Astrocyte (in vitro differentiated cells and primary cell): ENCODE results near the gene AP3S2. TPM values are rescaled to one million over a fixed set of nuclear protein-coding genes. Genes with fewer than 3 reads are reported as not detected.
A peak's percentile ranks its signal among the peaks of the same experiment; 100 is the strongest.

Source experiments
- DNase-seq: peaks from one replicate; pipeline ENCODE4 v3.0.0-alpha.2; 2010; ENCODE audit warnings: low read depth
- FAIRE-seq: peaks from 2 replicates; lab custom pipeline; 2011; peaks lifted over from hg19 to GRCh38; lab: Jason Lieb, UNC
- H2AFZ ChIP-seq: 2 replicates; pipeline ENCODE4 v1.6.0; 2012; ENCODE audit warnings: low read depth, low read length, inconsistent platforms
- H3K27ac ChIP-seq: 2 replicates; pipeline ENCODE4 v1.5.1; 2011; ENCODE audit warnings: low read depth, low read length, inconsistent platforms
- H3K27me3 ChIP-seq: 2 replicates; pipeline ENCODE4 v1.6.0; 2011; ENCODE audit warnings: low read length, inconsistent platforms; ENCODE audit not compliant: insufficient read depth
- H3K36me3 ChIP-seq: 2 replicates; pipeline ENCODE4 v1.5.1; 2011; ENCODE audit warnings: low read length, inconsistent platforms; ENCODE audit not compliant: insufficient read depth
- H3K4me1 ChIP-seq: 2 replicates; pipeline ENCODE4 v1.5.1; 2011; ENCODE audit warnings: low read length, inconsistent platforms; ENCODE audit not compliant: insufficient read depth
- H3K4me2 ChIP-seq: 2 replicates; pipeline ENCODE4 v1.6.0; 2012; ENCODE audit warnings: low read length, inconsistent platforms
- H3K4me3 ChIP-seq: 2 replicates; pipeline ENCODE4 v1.5.1; 2011; ENCODE audit warnings: low read depth, mild to moderate bottlenecking, low read length, inconsistent platforms; ENCODE audit not compliant: insufficient read depth
- H3K79me2 ChIP-seq: 2 replicates; pipeline ENCODE4 v1.6.0; 2012; ENCODE audit warnings: mild to moderate bottlenecking, low read length, inconsistent platforms; ENCODE audit not compliant: insufficient read depth
- H3K9ac ChIP-seq: 2 replicates; pipeline ENCODE4 v1.6.0; 2012; ENCODE audit warnings: mild to moderate bottlenecking, low read length, inconsistent platforms
- H3K9me3 ChIP-seq: 2 replicates; pipeline ENCODE4 v1.5.1; 2012; ENCODE audit warnings: low read depth, mild to moderate bottlenecking, low read length, inconsistent platforms; ENCODE audit not compliant: insufficient read depth
- H4K20me1 ChIP-seq: 2 replicates; pipeline ENCODE4 v1.6.0; 2012; ENCODE audit warnings: low read length, inconsistent platforms; ENCODE audit not compliant: insufficient read depth
- H3K27ac Mint-ChIP-seq: one replicate; pipeline ENCODE4 v1.8.0; 2021; ENCODE audit warnings: mild to moderate bottlenecking, mixed read lengths; ENCODE audit not compliant: unreplicated experiment
- H3K27me3 Mint-ChIP-seq: one replicate; pipeline ENCODE4 v1.8.0; 2021; ENCODE audit warnings: low read depth, mixed read lengths; ENCODE audit not compliant: unreplicated experiment
- H3K36me3 Mint-ChIP-seq: one replicate; pipeline ENCODE4 v1.8.0; 2021; ENCODE audit warnings: low read depth, mixed read lengths; ENCODE audit not compliant: unreplicated experiment
- H3K4me1 Mint-ChIP-seq: one replicate; pipeline ENCODE4 v1.8.0; 2021; ENCODE audit warnings: low read depth, mixed read lengths; ENCODE audit not compliant: unreplicated experiment
- H3K4me3 Mint-ChIP-seq: one replicate; pipeline ENCODE4 v1.8.0; 2021; ENCODE audit warnings: mild to moderate bottlenecking, moderate library complexity, mixed read lengths; ENCODE audit not compliant: unreplicated experiment
- H3K9me3 Mint-ChIP-seq: one replicate; pipeline ENCODE4 v1.8.0; 2021; ENCODE audit warnings: mild to moderate bottlenecking, mixed read lengths; ENCODE audit not compliant: unreplicated experiment
- CTCF ChIP-seq: IDR thresholded peaks from 2 replicates; pipeline ENCODE4 v1.5.1; 2011; ENCODE audit warnings: low read depth, mild to moderate bottlenecking, inconsistent platforms, low read length, moderate library complexity; ENCODE audit not compliant: insufficient read depth
- EZH2 ChIP-seq: IDR thresholded peaks from 2 replicates; pipeline ENCODE4 v1.6.1; 2012; ENCODE audit warnings: mild to moderate bottlenecking, low read length, inconsistent platforms; ENCODE audit not compliant: insufficient read depth
- total RNA-seq: library from RNA; stranded (reverse); gene quantifications from 2 replicates; pipeline ENCODE4 v1.2.1, GENCODE V29; 2021

AP3S2 gene
- total RNA-seq, 1 donor from 2014 or later, result 41.2 TPM

- H3K4me1 Mint-ChIP-seq, result peaks cover 21% of the 10 kb centered on the region
- H3K27ac Mint-ChIP-seq, result peak overlapping the region; percentile 34
Measured at GRCh38 chr15:89826671-89827655, 66.8 kb downstream of the AP3S2 start.

DNA sequence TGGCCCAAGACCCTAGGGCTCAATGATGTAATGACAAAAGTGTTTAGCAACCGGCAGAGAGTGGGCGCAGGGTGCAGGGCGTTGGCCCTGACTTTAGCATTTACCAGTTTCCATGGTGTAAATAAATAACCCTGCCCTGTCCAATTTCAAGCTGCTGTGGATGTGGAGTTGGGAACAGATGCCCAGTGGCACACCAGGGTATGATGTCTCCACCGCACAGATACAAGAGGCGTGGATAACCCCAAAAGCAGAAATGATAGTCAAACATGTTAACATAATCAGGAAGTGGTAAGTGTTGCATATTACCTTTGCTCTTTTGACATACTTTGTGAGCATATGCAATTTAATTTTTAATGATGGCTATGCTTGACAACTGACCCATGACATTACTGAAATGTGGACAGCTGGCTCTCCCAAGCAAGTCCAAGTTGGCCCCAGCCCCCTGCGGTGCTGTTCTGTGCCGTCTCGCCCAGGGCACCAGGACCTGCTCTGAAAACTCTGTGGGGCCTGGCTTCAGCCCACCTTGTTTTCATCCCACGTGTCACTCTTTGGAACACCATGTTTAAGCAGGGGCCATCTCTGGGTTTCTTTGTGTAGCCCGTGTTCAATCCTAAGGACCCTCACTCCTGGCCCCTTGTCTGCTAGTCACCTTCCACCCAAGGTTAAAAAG lies 68.4 kb downstream of the AP3S2 start:
- no peak overlapping the region for H3K27ac ChIP-seq
- FAIRE-seq (no peak), DNase-seq (no peak)
- no peaks in the 10 kb centered on the region for H3K36me3 ChIP-seq
- Mint-ChIP-seq H3K36me3 (peaks cover 1% of the 10 kb centered on the region), H3K27me3 (peaks cover 5% of the 10 kb centered on the region), H3K9me3 (peaks cover 4% of the 10 kb centered on the region), H3K4me1 (peaks cover 21% of the 10 kb centered on the region), H3K4me3 (no peak overlapping the region), H3K27ac (no peak overlapping the region)
- H2AFZ ChIP-seq, result no peak overlapping the region
- H3K4me2 ChIP-seq, result no peak overlapping the region
- H3K4me3 ChIP-seq, result no peak overlapping the region
- no peaks in the 10 kb centered on the region for H4K20me1 ChIP-seq
- TF ChIP-seq CTCF, result no peak
- TF ChIP-seq EZH2, result no peak
- H3K4me1 ChIP-seq, result peaks cover 51% of the 10 kb centered on the region
- H3K79me2 ChIP-seq, result no peaks in the 10 kb centered on the region
- H3K9ac ChIP-seq, result no peak overlapping the region
- no peaks in the 10 kb centered on the region for H3K9me3 ChIP-seq
- H3K27me3 ChIP-seq, result no peaks in the 10 kb centered on the region

More at GRCh38 chr15:89826671-89827655, 66.8 kb downstream of the AP3S2 start:
- H3K27me3 ChIP-seq, result no peaks in the 10 kb centered on the region
- Mint-ChIP-seq H3K36me3 (peaks cover 1% of the 10 kb centered on the region), H3K9me3 (no peaks in the 10 kb centered on the region), H3K27me3 (peaks cover 5% of the 10 kb centered on the region), H3K4me3 (no peak overlapping the region)
- H4K20me1 ChIP-seq, result no peaks in the 10 kb centered on the region
- H3K4me2 ChIP-seq, result no peak overlapping the region
- no peak for DNase-seq
- H3K4me3 ChIP-seq, result no peak overlapping the region
- H3K36me3 ChIP-seq, result no peaks in the 10 kb centered on the region
- no peaks in the 10 kb centered on the region for H3K9me3 ChIP-seq
- H3K9ac ChIP-seq, result no peak overlapping the region
- no peak overlapping the region for H3K27ac ChIP-seq
- FAIRE-seq, result no peak
- peaks cover 40% of the 10 kb centered on the region for H3K4me1 ChIP-seq
- TF ChIP-seq EZH2, result no peak
- TF ChIP-seq CTCF, result no peak
- no peak overlapping the region for H2AFZ ChIP-seq
- H3K79me2 ChIP-seq, result no peaks in the 10 kb centered on the region
